ENCODE data around the gene MYBPH.

MYBPH gene

DNA sequence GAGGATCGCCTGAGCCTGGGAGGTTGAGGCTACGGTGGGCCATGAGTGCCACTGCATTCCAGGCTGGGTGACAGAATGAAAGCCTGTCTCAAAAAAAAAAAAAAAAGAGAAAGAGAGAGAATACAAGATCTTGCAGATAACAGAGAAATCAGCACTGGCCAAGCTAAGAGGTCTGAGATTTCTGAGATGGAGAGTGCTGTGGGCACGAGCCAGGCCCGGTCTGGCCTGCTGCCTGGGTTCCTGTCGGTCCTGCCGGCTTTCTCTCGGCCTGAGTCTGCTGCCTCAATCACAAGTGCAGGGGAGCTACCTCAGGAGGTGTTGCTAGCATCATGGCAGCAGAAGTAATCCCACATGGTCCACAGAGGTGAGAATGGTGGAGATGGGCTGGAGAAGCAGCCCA is 29.1 kb downstream of the MYBPH start:
- Mint-ChIP-seq H3K4me1 (ENCODE audit: low read depth) (no peaks in the 10 kb centered on the region), H3K27ac (no peak overlapping the region), H3K36me3 (ENCODE audit: low read depth) (no peaks in the 10 kb centered on the region), H3K27me3 (ENCODE audit: low read depth) (peaks cover 5% of the 10 kb centered on the region), H3K4me3 (no peak overlapping the region), H3K9me3 (no peaks in the 10 kb centered on the region)

GRCh38 chr1:203146042-203146369 is 29.6 kb downstream of the MYBPH start:
- Mint-ChIP-seq H3K36me3 (ENCODE audit: low read depth) (no peaks in the 10 kb centered on the region), H3K4me3 (no peak overlapping the region), H3K27me3 (ENCODE audit: low read depth) (peaks cover 5% of the 10 kb centered on the region), H3K27ac (no peak overlapping the region), H3K9me3 (no peaks in the 10 kb centered on the region), H3K4me1 (ENCODE audit: low read depth) (no peaks in the 10 kb centered on the region)

DNA sequence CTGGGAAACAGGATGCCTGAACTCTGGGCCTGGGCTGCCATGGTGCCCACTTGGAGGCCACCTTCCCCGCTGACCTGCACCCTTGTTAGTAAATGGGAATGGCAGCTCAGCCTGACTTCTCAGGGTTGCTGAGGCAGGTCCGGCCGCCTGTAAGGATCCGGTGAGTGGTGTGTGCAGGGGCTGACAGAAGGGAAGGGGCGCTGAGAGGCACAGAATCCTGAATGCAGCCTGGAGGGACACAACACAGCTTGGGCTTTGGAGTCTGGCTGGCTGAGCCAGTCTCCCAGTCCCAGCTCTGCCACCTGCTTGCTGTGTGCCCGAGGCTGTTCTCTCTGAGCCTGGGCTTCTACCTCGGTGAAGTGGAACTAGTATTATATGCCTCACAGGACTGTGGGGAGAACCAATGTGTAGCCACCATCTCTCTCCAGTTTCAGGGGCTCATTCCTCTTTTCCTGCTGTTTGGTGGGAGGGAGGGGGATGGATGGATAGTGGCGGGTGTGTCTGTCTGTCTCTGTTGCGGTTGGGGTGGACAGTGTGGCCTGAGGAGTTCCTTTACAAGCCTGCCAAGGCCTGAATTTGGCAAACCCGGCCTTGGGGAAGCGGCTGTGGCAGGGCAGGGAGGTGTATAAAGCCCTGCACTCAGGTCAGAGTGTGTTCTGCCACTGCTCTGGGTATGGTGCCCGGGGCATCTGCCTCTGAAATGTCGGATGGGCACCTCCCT is 30.1 kb downstream of the MYBPH start:
- Mint-ChIP-seq H3K4me3 (no peak overlapping the region), H3K27ac (no peak overlapping the region), H3K36me3 (ENCODE audit: low read depth) (no peaks in the 10 kb centered on the region), H3K27me3 (ENCODE audit: low read depth) (peaks cover 1% of the 10 kb centered on the region), H3K4me1 (ENCODE audit: low read depth) (no peaks in the 10 kb centered on the region), H3K9me3 (no peaks in the 10 kb centered on the region)

GRCh38 chr1:203144661-203145060 is 31.0 kb downstream of the MYBPH start:
- Mint-ChIP-seq H3K27me3 (ENCODE audit: low read depth) (no peaks in the 10 kb centered on the region), H3K9me3 (no peaks in the 10 kb centered on the region)

DNA sequence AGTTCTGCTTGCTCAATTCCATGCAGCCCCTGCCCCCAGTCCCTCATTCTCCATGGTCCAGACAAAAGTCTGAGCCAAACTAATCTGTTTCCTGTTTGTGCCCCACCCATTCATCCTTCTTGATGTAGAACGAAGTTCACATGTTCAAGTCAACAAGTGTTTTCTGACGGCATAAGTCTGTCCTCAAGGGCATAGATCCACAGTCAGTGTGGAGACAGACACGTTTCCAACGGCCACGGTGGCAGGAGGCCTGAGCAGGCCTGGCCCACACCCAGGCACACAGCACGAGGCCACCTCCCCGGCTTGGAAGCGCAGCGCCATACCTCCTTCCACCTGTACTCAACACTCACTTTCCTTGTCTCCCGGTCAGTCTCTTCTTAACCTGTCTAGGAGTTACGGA is 32.0 kb downstream of the MYBPH start:
- Mint-ChIP-seq H3K36me3 (ENCODE audit: low read depth) (no peaks in the 10 kb centered on the region), H3K4me1 (ENCODE audit: low read depth) (no peaks in the 10 kb centered on the region), H3K4me3 (no peak overlapping the region), H3K9me3 (no peaks in the 10 kb centered on the region), H3K27ac (no peak overlapping the region), H3K27me3 (ENCODE audit: low read depth) (no peaks in the 10 kb centered on the region)

More at GRCh38 chr1:203144661-203145060, 31.0 kb downstream of the MYBPH start:
- Mint-ChIP-seq H3K4me1 (ENCODE audit: low read depth) (no peaks in the 10 kb centered on the region), H3K36me3 (ENCODE audit: low read depth) (no peaks in the 10 kb centered on the region), H3K27ac (no peak overlapping the region), H3K4me3 (no peak overlapping the region)

- H3K27ac Mint-ChIP-seq: no peak overlapping the region
- H3K4me1 Mint-ChIP-seq (ENCODE audit: low read depth): no peaks in the 10 kb centered on the region
- no peaks in the 10 kb centered on the region for H3K27me3 Mint-ChIP-seq (ENCODE audit: low read depth)
- no peak overlapping the region for H3K4me3 Mint-ChIP-seq
- H3K36me3 Mint-ChIP-seq (ENCODE audit: low read depth): no peaks in the 10 kb centered on the region
- no peaks in the 10 kb centered on the region for H3K9me3 Mint-ChIP-seq
Measured at GRCh38 chr1:203142684-203143408, 32.8 kb downstream of the MYBPH start.

DNA sequence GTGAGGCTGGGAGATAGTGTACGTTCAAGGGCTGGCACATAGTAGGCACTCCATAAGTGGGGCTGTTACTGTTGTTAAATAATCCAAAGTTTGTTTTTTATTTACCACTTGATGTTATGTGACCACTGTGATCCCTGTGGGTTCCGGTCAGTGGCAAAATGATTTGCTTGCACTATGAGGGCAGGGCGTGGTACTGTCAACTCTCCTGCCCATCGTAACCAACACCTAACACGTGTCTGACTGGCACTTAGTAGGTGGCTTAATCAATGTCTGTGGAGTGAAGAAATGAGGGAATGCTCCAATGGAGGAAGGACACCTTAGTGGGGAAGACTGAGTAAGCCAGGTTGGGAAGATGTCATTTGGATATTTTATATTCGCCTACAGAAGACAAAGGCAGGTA is 33.5 kb downstream of the MYBPH start:
- H3K4me1 Mint-ChIP-seq (ENCODE audit: low read depth): no peaks in the 10 kb centered on the region
- peaks cover 3% of the 10 kb centered on the region for H3K27me3 Mint-ChIP-seq (ENCODE audit: low read depth)
- H3K27ac Mint-ChIP-seq: no peak overlapping the region
- H3K9me3 Mint-ChIP-seq: no peaks in the 10 kb centered on the region
- no peak overlapping the region for H3K4me3 Mint-ChIP-seq
- H3K36me3 Mint-ChIP-seq (ENCODE audit: low read depth): no peaks in the 10 kb centered on the region

DNA sequence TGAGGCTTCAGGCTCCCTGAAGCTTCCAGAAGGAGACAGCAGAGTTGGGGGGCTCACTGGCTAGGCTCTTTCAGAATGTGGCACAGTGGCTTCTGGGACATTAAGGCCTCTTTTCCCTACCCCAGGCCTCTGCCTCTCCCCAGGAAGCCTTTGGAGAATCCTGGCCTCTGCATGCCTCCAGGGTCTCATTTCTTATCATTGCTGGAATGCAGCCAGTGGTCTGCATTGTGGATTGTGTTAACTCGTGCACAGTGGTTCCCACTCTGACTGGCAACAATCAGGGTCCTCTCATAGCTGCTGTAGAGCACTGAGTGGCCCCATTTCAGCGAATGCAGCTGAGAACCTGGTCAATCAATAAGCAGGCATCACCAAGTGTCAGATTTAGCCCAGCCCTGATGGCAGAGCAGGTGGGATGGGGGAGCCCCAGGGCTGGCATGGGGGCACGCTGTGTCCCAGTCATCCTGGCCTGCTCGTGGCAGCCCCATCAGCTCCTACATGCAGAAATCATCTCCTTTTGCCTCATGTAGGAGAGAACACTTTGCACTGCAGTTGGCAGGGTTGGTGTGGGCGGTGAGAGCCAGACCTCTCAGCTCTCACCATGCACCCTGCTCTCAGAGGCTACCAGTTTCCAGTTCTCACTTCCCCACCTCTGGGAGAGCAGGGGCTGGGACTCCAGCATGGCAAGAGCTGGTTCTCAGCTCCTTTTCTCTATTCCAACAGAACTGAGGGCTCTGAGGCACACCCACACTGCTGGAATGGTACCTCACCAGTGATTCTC is 34.7 kb downstream of the MYBPH start:
- H3K4me1 Mint-ChIP-seq (ENCODE audit: low read depth): peaks cover 3% of the 10 kb centered on the region
- no peak overlapping the region for H3K4me3 Mint-ChIP-seq
- no peaks in the 10 kb centered on the region for H3K9me3 Mint-ChIP-seq
- peaks cover 10% of the 10 kb centered on the region for H3K27me3 Mint-ChIP-seq (ENCODE audit: low read depth)
- H3K36me3 Mint-ChIP-seq (ENCODE audit: low read depth): no peaks in the 10 kb centered on the region
- H3K27ac Mint-ChIP-seq: no peak overlapping the region

GRCh38 chr1:203139976-203140475 is 35.6 kb downstream of the MYBPH start:
- no peaks in the 10 kb centered on the region for H3K9me3 Mint-ChIP-seq
- peaks cover 13% of the 10 kb centered on the region for H3K27me3 Mint-ChIP-seq (ENCODE audit: low read depth)
- no peaks in the 10 kb centered on the region for H3K36me3 Mint-ChIP-seq (ENCODE audit: low read depth)
- H3K4me3 Mint-ChIP-seq: no peak overlapping the region
- no peak overlapping the region for H3K27ac Mint-ChIP-seq
- H3K4me1 Mint-ChIP-seq (ENCODE audit: low read depth): peaks cover 5% of the 10 kb centered on the region

GRCh38 chr1:203138066-203138465 is 37.6 kb downstream of the MYBPH start:
- H3K4me1 Mint-ChIP-seq (ENCODE audit: low read depth): peaks cover 5% of the 10 kb centered on the region
- H3K9me3 Mint-ChIP-seq: no peaks in the 10 kb centered on the region
- H3K4me3 Mint-ChIP-seq: no peak overlapping the region
- no peak overlapping the region for H3K27ac Mint-ChIP-seq
- H3K27me3 Mint-ChIP-seq (ENCODE audit: low read depth): peaks cover 13% of the 10 kb centered on the region
- H3K36me3 Mint-ChIP-seq (ENCODE audit: low read depth): no peaks in the 10 kb centered on the region

DNA sequence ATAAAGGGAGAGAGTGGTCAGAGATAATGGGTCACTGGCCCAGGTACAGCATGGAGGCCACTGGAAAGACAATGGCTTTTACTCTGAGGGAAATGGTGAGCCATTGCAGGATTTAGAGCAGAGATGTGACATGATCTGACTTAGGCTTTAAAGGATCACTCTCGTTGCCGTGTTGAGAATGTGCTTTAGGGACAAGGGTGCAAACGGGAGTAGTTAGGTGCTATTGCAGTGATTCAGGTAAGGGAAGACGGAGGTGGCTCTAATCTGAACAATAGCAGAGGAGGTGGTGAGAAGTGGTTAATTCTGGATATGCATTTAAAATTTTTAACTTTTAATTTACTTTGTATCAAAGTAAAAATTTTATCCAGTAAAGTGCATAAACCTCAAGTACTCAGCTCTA is 38.3 kb downstream of the MYBPH start:
- H3K4me1 Mint-ChIP-seq (ENCODE audit: low read depth): peaks cover 5% of the 10 kb centered on the region

DNA sequence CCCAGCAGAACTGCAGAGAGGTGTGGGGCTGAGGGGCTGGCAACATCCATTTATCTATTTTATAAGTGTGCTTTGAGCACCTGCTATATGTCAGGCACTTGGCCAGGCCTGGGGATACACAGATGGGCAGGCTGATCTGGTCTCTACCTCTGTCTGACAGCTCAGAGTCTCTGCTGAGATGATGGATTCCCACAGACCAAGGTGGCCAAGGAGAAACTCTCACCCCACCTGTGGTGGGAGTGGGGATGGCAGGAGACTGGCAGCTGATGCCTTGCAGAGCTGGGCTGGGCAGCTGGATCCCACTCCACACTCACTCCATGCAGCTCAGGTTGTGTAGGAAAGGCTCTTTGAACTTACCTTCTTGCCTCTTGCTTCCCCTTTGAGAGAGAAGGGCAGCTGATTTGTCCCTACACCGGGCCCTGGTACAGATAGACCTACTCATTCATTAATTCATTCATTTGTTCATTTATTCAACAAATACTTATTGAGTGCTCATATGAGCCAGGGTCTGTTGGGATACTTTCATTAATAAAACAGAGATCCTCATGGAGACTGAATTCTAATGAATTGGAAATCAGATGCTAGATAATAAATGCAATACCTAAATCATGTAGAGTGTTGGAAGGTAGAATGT is 39.1 kb downstream of the MYBPH start:
- H3K4me1 Mint-ChIP-seq (ENCODE audit: low read depth): peaks cover 5% of the 10 kb centered on the region
- H3K9me3 Mint-ChIP-seq: no peaks in the 10 kb centered on the region
- no peak overlapping the region for H3K4me3 Mint-ChIP-seq
- peaks cover 13% of the 10 kb centered on the region for H3K27me3 Mint-ChIP-seq (ENCODE audit: low read depth)
- H3K27ac Mint-ChIP-seq: no peak overlapping the region
- no peaks in the 10 kb centered on the region for H3K36me3 Mint-ChIP-seq (ENCODE audit: low read depth)

More for the DNA sequence above, 38.3 kb downstream of the MYBPH start:
- Mint-ChIP-seq H3K36me3 (ENCODE audit: low read depth) (no peaks in the 10 kb centered on the region), H3K27me3 (ENCODE audit: low read depth) (peaks cover 13% of the 10 kb centered on the region), H3K4me3 (no peak overlapping the region), H3K27ac (no peak overlapping the region), H3K9me3 (no peaks in the 10 kb centered on the region)

DNA sequence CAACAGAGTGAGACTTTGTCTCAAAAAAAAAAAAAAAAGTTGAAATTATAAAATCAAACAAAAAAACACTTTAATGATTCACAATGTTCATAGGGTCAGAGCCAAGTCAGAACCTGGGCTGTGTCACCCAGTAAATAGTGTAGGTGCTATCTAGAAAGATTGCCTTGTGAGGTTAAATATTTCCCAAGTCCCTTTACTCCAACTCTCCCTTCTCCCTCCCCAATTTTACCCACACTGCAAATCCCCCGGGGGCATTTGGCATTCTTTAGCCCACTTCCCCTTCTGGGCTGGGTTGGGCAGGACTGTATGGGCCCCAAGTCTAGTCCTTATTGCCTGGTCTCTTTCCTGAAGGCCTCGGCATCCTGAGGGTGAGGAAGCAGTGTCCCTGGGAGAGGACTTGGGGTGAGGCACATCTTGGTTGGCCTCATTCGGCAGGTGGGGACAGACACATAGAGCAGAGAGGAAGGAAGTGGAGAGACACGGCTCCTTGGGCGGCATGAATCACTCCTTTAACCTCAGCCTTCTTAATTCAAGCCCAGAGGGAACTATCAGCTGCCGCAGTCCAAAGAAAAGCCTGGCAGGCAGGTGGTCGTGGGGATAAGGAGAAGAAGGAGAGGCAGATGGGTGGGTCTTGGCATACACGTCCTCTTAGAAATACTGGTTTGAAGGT is 39.9 kb downstream of the MYBPH start:
- Mint-ChIP-seq H3K4me3 (no peak overlapping the region), H3K27ac (no peak overlapping the region), H3K36me3 (ENCODE audit: low read depth) (no peaks in the 10 kb centered on the region), H3K4me1 (ENCODE audit: low read depth) (peaks cover 5% of the 10 kb centered on the region), H3K9me3 (no peaks in the 10 kb centered on the region), H3K27me3 (ENCODE audit: low read depth) (peaks cover 13% of the 10 kb centered on the region)

Measured in T-helper 1 cell treated with Interleukin-12 subunit alpha and Interleukin-12 subunit beta and Interleukin-4 antibody, amounts not matched to agents 30 μg/mL and 1 μg/mL, for 36 hours (primary cell).